Activated effector memory CD4-positive, alpha-beta T cell treated with Interleukin-2 at 50 U/mL for 16 hours (primary cell): ENCODE results near the gene HOXA5.

Experiments
- DNase-seq: peaks from one replicate; pipeline ENCODE4 v3.0.0-alpha.2; 2020

HOXA5 gene

GRCh38 chr7:27182285-27182841 lies 38.9 kb upstream of the HOXA5 start:
- DNase-seq: no peak

GRCh38 chr7:27181795-27182275 lies 38.4 kb upstream of the HOXA5 start:
- no peak for DNase-seq

GRCh38 chr7:27180431-27181420 lies 37.2 kb upstream of the HOXA5 start:
- no peak for DNase-seq

GRCh38 chr7:27179503-27180430 lies 36.3 kb upstream of the HOXA5 start:
- DNase-seq: peak; percentile 37

- no peak for DNase-seq
These were observed 35.5 kb upstream of the HOXA5 start for GRCh38 chr7:27179030-27179429.

GRCh38 chr7:27178366-27178765 lies 34.9 kb upstream of the HOXA5 start:
- DNase-seq: no peak

- no peak for DNase-seq
These were observed 34.4 kb upstream of the HOXA5 start for GRCh38 chr7:27177795-27178320.

GRCh38 chr7:27176962-27177794 lies 33.7 kb upstream of the HOXA5 start:
- DNase-seq: no peak

- no peak for DNase-seq
These were observed 33.0 kb upstream of the HOXA5 start for GRCh38 chr7:27176524-27176845.

- DNase-seq: no peak
These were observed 32.4 kb upstream of the HOXA5 start for GRCh38 chr7:27175626-27176523.

- DNase-seq: no peak
These were observed 31.6 kb upstream of the HOXA5 start for GRCh38 chr7:27174874-27175625.

GRCh38 chr7:27173956-27174873 lies 30.7 kb upstream of the HOXA5 start, which contains the start of gene HOXA10:
TSS of gene HOXA10 (minus strand) at chr7:27174320. CDS start at chr7:27174306, 14 bp downstream.
- no peak for DNase-seq

GRCh38 chr7:27173511-27173955 lies 30.1 kb upstream of the HOXA5 start:
- DNase-seq: no peak

- no peak for DNase-seq
These were observed 29.5 kb upstream of the HOXA5 start for GRCh38 chr7:27172823-27173510.

- no peak for DNase-seq
These were observed 28.9 kb upstream of the HOXA5 start for GRCh38 chr7:27172315-27172774.

GRCh38 chr7:27171637-27172314 lies 28.3 kb upstream of the HOXA5 start:
- DNase-seq: no peak

GRCh38 chr7:27171325-27171636 lies 27.8 kb upstream of the HOXA5 start:
- no peak for DNase-seq
